Brain pericyte (primary cell): ENCODE data around the gene RINT1.
"Not testable (repeated sequence)": the region's sequence is repeated elsewhere in the genome, so short reads cannot be mapped to it uniquely, and the experiment has no call there.

Experiments
- DNase-seq: peaks from one replicate; pipeline ENCODE4 v3.0.0-alpha.2; 2012; ENCODE audit warnings: low read depth, low spot score

RINT1 gene

GRCh38 chr7:105532709-105533460 is 884 bp downstream of the RINT1 start:
- DNase-seq, result no peak

GRCh38 chr7:105538339-105538738 is 6.3 kb downstream of the RINT1 start:
- no peak for DNase-seq

- no peak for DNase-seq
These were observed 27.9 kb downstream of the RINT1 start for GRCh38 chr7:105559926-105560325.

DNA sequence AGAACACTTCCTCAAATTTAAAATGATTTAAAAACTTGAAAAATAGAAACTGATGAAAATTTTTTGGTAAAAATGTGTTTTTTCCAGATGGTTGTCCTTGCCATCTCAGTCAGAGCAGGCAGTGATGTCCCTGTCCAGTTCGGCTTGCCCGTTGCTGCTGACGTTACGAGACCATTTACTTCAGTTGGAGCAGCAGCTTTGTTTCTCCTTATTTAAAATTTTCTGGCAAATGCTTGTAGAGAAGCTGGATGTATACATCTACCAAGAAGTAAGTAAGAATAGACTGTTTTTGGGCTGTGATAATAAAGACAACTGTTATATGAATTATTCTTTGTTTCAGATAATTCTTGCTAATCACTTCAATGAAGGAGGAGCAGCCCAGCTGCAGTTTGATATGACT is 33.2 kb downstream of the RINT1 start:
- DNase-seq, result no peak

- DNase-seq, result no peak
These were observed 35.0 kb downstream of the RINT1 start for GRCh38 chr7:105567024-105567423.

- no peak for DNase-seq
These were observed 35.8 kb downstream of the RINT1 start for GRCh38 chr7:105567821-105568220.

DNA sequence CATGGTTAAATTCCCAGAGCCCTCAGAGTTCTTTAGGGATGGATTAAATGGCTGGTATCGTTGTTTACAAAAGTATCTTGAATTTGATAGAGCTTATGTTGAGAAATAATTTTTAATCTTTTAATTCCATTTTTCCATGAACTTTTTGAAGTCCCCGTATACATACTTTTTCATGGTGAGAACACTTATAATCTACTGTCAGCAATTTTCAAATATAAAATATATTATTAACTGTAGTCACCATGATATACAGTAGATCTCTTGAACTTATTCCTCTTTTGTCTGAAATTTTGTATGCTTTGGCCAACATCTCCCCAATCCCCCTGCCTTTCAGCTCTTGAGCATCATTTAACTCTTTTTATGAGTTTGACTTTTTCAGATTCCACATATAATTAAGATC is 39.9 kb downstream of the RINT1 start:
- DNase-seq, result no peak

DNA sequence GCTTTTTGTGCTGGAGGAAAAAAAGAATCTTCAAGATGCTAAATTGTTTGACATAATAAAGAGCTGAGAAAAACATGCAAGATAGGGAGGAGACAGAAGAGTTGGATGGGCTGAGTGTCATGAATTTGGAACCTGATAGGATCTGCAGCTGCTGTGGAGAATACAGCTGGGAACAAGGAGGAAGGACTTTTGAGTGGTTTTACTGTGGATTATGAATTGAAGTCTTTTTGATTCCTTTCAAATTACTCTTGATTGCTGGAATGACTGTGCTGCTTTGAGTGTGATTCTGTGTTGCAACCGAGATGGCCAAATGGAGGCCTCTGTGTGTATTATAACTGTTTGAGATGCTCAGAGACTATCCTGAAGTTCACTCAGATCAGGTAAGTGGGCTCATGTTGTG is 45.2 kb downstream of the RINT1 start:
- DNase-seq, result no peak

DNA sequence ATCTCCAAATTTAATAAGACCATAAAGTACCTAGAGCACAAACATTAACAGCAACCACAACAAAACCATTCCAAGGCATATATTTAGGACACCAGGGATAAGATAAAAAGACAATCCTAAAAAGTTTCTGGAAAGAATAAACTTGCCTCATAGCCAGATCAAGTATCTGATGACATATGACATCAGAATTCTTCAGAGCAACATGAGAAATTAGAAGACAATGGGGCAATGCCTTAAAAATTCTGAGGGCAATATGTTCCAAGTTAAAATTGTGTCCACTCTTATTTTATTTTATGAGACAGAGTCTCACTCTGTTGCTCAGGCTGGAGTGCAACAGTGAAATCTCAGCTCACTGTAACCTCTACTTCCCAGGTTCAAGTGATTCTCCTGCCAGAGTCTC is 46.5 kb downstream of the RINT1 start:
- DNase-seq, result no peak

GRCh38 chr7:105580022-105580740 is 48.2 kb downstream of the RINT1 start:
- no peak for DNase-seq

DNA sequence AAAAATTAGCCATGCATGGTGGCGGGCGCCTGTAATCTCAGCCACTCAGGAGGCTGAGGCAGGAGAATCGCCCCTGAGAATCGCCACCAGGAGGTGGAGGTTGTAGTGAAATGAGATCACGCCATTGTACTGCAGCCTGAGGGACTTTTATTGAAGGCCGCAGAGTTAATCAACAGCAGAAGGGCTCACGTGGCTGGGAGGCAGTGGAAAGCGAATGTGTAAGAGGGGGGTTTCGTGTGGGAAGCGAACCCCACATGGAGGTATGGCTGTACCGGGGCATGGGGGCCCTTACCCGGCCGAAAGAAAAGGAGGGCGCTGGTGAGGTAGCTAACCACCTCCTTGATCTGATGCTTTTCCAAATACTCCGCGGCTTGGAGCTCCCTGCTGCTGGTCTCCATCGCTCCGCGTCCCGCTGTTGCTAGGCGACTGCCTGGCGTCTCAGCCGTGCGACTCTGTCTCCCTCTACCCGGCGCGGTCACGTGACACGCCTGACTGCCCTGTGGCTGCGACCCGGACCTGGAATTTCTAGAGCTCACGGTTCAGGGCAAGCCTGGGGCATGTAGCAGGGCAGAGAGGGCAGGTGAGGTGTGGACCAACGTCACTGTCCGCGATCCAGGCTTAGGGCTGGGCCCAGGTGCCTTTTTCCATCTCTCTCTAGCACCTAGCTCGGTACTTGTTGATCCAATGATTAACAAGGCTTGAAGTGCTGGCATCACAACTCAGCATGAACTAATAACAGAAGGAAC is 49.2 kb downstream of the RINT1 start, which contains the start of gene EFCAB10:
TSS of gene EFCAB10 (minus strand) at position 428 of the 746 bp plus-strand sequence. CDS start at position 398, 30 bp downstream.
- peak; percentile 5 for DNase-seq

DNA sequence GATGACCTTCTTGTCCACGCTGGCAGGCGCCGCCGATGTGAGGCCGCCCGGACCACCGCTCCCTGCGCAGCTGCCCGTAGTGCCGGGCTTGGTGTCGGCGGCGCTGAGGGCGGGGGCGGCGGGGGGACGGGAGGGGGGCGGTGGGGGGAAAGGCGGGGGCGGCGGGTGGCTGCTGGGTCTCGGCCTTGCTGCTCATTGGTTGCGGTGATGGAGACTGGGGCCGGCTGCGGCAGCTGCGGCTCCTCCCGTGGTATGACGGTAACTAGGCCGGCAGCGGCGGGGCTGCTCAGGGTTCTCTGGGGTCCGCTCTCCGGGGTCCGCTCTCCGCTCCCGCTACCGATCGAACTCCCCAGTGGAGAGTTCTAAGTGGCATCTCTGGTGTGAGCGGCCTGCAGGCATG is 51.1 kb downstream of the RINT1 start:
- no peak for DNase-seq

- no peak for DNase-seq
These were observed 52.2 kb downstream of the RINT1 start for GRCh38 chr7:105584165-105584564.

DNA sequence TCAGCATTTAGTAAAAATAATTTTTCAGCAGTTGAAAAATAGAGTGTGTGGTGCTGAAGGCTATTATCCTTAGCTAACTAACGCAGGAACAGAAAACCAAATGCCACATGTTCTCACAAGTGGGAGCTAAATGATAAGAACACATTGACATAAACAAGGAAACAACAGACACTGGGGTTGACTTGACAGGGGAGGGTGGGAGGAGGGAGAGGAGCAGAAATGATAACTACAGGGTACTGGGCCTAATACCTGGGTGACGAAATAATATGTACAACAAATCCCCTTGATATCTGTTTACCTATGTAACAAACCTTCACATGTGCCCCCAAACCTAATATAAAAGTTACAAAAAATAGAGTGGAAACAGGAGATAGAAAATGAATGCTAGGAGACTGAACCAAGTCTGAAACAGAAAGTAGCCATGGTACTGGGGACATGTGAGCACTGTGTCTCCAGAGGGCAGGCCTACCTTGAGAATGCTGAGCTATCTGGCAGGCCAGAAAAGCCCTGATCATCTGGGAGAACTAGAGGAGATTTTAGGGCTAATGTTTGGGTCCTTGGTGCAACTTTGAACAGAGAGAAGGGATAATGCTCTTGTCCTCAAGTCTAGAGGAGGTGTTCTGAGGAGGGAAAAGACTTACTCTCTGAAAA is 54.0 kb downstream of the RINT1 start:
- DNase-seq, result no peak

GRCh38 chr7:105587909-105588635 is 56.1 kb downstream of the RINT1 start:
- no peak for DNase-seq

GRCh38 chr7:105589356-105590077 is 57.5 kb downstream of the RINT1 start:
- DNase-seq, result peak; percentile 73

DNA sequence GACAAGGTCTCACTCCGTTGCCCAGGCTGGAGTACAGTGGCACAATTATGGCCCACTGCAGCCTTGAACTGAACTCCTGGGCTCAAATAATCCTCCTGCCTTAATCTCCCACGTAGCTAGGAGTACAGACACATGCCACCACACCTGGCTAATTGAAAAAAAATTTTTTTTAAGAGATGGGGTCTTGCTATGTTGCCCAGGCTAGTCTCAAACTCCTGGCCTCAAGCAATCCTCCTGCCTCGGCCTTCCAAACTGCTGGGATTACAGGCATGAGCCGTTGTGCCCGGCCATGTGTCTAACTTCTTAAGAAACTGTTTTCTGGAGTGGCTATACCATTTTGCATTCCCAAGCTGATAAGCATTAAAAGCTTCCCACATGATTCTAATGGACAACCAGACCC is 58.8 kb downstream of the RINT1 start:
- DNase-seq, result no peak

GRCh38 chr7:105591522-105591921 is 59.5 kb downstream of the RINT1 start:
- DNase-seq, result no peak

GRCh38 chr7:105594034-105594433 is 62.0 kb downstream of the RINT1 start:
- DNase-seq, result no peak

DNA sequence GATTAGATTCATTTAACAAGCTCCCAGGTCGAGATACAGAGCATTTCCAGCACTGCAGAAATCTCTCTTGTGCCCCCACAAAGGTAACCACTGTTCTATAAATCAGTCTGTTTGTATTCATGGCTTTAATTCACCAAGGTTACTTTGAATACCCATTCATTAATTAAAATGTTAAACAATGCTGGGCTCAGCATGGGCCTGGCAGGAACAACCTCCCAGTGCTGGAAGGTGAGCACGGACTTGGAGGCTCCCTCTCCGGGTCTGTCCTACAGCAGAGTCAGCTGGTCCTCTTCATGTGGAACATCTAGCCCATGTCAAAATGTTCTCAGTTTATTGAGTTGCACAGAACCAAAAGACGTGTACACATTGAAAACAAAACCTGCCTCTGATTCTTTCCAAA is 64.9 kb downstream of the RINT1 start:
- no peak for DNase-seq

DNA sequence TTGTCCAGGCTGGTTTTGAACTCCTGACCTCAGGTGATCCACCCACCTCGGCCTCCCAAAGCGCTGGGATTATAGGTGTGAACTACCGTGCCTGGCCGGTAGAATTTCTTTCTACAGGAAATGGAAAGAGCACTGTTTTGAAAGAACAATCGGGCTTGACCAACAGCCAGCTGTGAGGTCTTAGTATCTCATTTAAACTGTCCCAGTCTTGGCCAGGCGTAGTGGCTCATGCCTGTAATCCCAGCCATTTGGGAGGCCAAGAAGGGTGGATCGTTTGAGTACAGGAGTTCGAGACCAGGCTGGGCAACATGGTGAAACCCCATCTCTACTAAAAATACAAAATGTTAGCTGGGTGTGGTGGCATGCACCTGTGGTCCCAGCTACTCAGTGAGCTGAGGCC is 67.1 kb downstream of the RINT1 start:
- not testable (repeated sequence) for DNase-seq
